Fibroblast of lung (primary cell): ENCODE measurements around the gene THAP5. TPM values are rescaled to one million over a fixed set of nuclear protein-coding genes. Genes with fewer than 3 reads are reported as not detected.
"Not testable (repeated sequence)": the region's sequence is repeated elsewhere in the genome, so short reads cannot be mapped to it uniquely, and the experiment has no call there.

Experiments used
- DNase-seq, 2 donors: peaks; one replicate each; pipeline versions ENCODE4 v3.0.0 to v3.0.0-alpha.2; 2010; ENCODE audit warnings: low read depth in 2 of 2
- H2AFZ ChIP-seq: 2 replicates; pipeline ENCODE4 v1.5.1; 2012; ENCODE audit warnings: low read length, control low read depth, inconsistent platforms
- H3K27ac ChIP-seq: 2 replicates; pipeline ENCODE4 v1.5.1; 2011; ENCODE audit warnings: low read length, control low read depth; ENCODE audit not compliant: insufficient read depth
- H3K27me3 ChIP-seq: 2 replicates; pipeline ENCODE4 v1.5.1; 2011; ENCODE audit warnings: mild to moderate bottlenecking, low read length; ENCODE audit not compliant: control insufficient read depth, insufficient read depth
- H3K36me3 ChIP-seq: 2 replicates; pipeline ENCODE4 v1.5.1; 2011; ENCODE audit warnings: low read length; ENCODE audit not compliant: control insufficient read depth, insufficient read depth
- H3K4me1 ChIP-seq: 2 replicates; pipeline ENCODE4 v1.5.1; 2011; ENCODE audit warnings: low read length; ENCODE audit not compliant: control insufficient read depth, insufficient read depth; ENCODE audit errors: extremely low read depth
- H3K4me2 ChIP-seq: 2 replicates; pipeline ENCODE4 v1.5.1; 2011; ENCODE audit warnings: low read length, control low read depth; ENCODE audit not compliant: insufficient read depth; ENCODE audit errors: extremely low read depth
- H3K4me3 ChIP-seq, 4 experiments: fragments of 200-600 bp in 1 of 4; sonication (generic) in 1 of 4; replicated peaks in 1 of 4; 2 replicates each; pipeline ENCODE4 v1.5.1; 2011 to 2016; ENCODE audit warnings: low read length in 4 of 4, low read depth in 3 of 4, mild to moderate bottlenecking in 3 of 4, control low read depth in 2 of 4, inconsistent platforms in 1 of 4, mixed read lengths in 1 of 4; ENCODE audit not compliant: insufficient read depth in 1 of 4; ENCODE audit errors: control extremely low read depth in 1 of 4
- H3K79me2 ChIP-seq: 2 replicates; pipeline ENCODE4 v1.5.1; 2012; ENCODE audit warnings: mild to moderate bottlenecking, low read length, inconsistent platforms; ENCODE audit not compliant: control insufficient read depth, insufficient read depth
- H3K9ac ChIP-seq: 2 replicates; pipeline ENCODE4 v1.5.1; 2011; ENCODE audit warnings: mild to moderate bottlenecking, low read length, control low read depth; ENCODE audit not compliant: insufficient read depth
- H3K9me3 ChIP-seq: 2 replicates; pipeline ENCODE4 v1.5.1; 2012; ENCODE audit warnings: low read depth, low read length; ENCODE audit not compliant: control insufficient read depth, insufficient read depth
- H4K20me1 ChIP-seq: 2 replicates; pipeline ENCODE4 v1.5.1; 2011; ENCODE audit warnings: low read length; ENCODE audit not compliant: control insufficient read depth, insufficient read depth; ENCODE audit errors: extremely low read depth
- CTCF ChIP-seq, 2 donors: IDR thresholded peaks in 1 of 2; conservative IDR thresholded peaks in 1 of 2; 1 replicate in 1 of 2; 2 replicates in 1 of 2; pipeline ENCODE4 v1.5.1; 2011 to 2012; ENCODE audit warnings: low read length in 2 of 2, control low read depth in 1 of 2, inconsistent platforms in 1 of 2, low read depth in 1 of 2, mild to moderate bottlenecking in 1 of 2
- EZH2 ChIP-seq: IDR thresholded peaks from 2 replicates; pipeline ENCODE4 v1.5.1; 2012; ENCODE audit warnings: low read length, control low read depth, mild to moderate bottlenecking; ENCODE audit errors: missing control alignments
- polyA plus RNA-seq, 2 donors: library from polyadenylated mRNA; depleted of rRNA in 1 of 2; stranded (reverse) in 1 of 2; unstranded in 1 of 2; fragments of >200 nt; gene quantifications; 2 replicates each; pipeline ENCODE4 v1.2.1, GENCODE V29; 2011 to 2012; ENCODE audit warnings: missing spikeins in 1 of 2
- total RNA-seq: library from RNA; depleted of rRNA; stranded (reverse); fragments of >200 nt; gene quantifications from 2 replicates; pipeline ENCODE4 v1.2.1, GENCODE V29; 2014

Gene THAP5
- total and polyA plus RNA-seq, 2 donors (not counting 1 experiment from before 2014, with no cell fraction given): 18.4 to 24.1 TPM

DNA sequence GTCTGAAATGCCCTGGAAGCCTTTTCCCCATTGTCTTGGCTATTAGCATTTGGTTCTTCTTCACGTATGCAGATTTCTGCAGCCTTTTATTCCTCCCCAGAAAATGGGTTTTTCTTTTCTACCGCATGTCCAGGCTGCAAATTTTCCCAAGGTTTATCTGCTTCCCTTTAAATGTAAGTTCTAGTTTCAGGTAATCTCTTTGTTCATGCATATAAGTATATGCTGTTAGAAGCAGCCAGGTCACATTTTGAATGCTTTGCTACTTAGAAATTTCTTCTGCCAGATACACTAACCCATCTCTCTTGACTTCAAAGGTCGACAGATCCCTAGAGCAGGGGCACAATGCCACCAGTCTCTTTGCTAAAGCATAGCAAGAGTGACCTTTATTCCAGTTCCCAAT is 12.3 kb downstream of the THAP5 start:
- Histone ChIP-seq H3K36me3 (no peaks in the 10 kb centered on the region), H3K4me2 (no peak overlapping the region), H3K9me3 (no peaks in the 10 kb centered on the region), H3K27me3 (no peaks in the 10 kb centered on the region), H2AFZ (no peak overlapping the region), H3K79me2 (no peaks in the 10 kb centered on the region), H3K4me1 (no peaks in the 10 kb centered on the region), H4K20me1 (no peaks in the 10 kb centered on the region), H3K9ac (no peak overlapping the region), H3K4me3 (no peak overlapping the region), H3K27ac (no peak overlapping the region)
- no peak for DNase-seq
- no peak for TF ChIP-seq CTCF (conservative IDR thresholded peaks at IDR 0.05 in 1 of 2, IDR thresholded peaks at IDR 0.05 in 1 of 2; ENCODE audit: low read depth in 1 of 2, low read length in 2 of 2)
- no peak for TF ChIP-seq EZH2

DNA sequence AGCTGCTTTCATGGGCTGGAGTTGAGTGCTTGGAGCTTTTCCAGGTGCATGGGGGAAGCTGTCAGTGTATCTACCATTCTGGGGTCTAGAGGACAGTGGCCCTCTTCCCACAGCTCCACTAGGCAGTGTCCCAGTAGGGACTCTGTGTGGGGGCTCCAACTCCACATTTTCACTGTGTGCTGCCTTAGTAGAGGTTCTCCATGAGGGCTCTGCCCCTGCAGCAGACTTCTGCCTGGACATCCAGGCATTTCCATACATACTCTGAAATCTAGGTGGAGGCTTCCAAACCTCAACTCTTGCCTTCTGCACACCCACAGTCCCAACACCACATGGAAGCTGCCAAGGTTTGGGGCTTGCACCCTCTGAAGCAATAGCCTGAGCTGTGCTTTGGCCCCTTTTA is 12.8 kb downstream of the THAP5 start:
- H3K27ac ChIP-seq, H3K9me3 ChIP-seq, DNase-seq, H3K4me2 ChIP-seq, H3K4me1 ChIP-seq, H4K20me1 ChIP-seq, H3K27me3 ChIP-seq, H3K9ac ChIP-seq, H2AFZ ChIP-seq, H3K4me3 ChIP-seq, H3K79me2 ChIP-seq, H3K36me3 ChIP-seq: not testable (repeated sequence)

GRCh38 chr7:108548141-108548896 is 21.2 kb downstream of the THAP5 start:
- H3K27me3 ChIP-seq, H4K20me1 ChIP-seq, H3K9ac ChIP-seq, H3K79me2 ChIP-seq, H3K4me2 ChIP-seq, H3K36me3 ChIP-seq, H3K9me3 ChIP-seq, H3K27ac ChIP-seq, H2AFZ ChIP-seq, H3K4me3 ChIP-seq, H3K4me1 ChIP-seq, DNase-seq: not testable (repeated sequence)

- Histone ChIP-seq H3K36me3 (no peaks in the 10 kb centered on the region), H3K9me3 (no peaks in the 10 kb centered on the region), H3K4me2 (no peak overlapping the region), H3K4me1 (no peaks in the 10 kb centered on the region), H3K9ac (no peak overlapping the region), H2AFZ (no peak overlapping the region), H3K79me2 (no peaks in the 10 kb centered on the region), H3K4me3 (no peak overlapping the region), H3K27ac (no peak overlapping the region), H4K20me1 (no peaks in the 10 kb centered on the region), H3K27me3 (no peaks in the 10 kb centered on the region)
- TF ChIP-seq CTCF (conservative IDR thresholded peaks at IDR 0.05 in 1 of 2, IDR thresholded peaks at IDR 0.05 in 1 of 2; ENCODE audit: low read depth in 1 of 2, low read length in 2 of 2) (no peak), EZH2 (no peak)
- no peak for DNase-seq
Measured at GRCh38 chr7:108541478-108541877, 28.0 kb downstream of the THAP5 start.

DNA sequence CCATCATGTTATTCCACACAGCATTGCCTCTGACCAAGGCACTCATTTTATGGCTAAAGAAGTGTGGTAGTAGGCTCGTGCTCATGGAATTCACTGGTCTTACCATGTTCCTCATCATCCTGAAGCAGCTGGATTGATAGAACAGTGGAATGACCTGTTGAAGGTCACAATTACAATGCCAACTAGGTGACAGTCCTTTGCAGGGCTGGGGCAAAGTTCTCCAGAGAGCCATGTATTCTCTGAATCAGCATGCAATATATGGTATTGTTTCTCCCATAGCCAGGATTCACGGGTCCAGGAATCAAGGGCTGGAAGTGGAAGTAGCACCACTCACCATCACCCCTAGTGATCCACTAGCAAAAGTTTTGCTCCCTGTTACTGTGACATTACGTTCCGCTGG is 30.8 kb downstream of the THAP5 start:
- not testable (repeated sequence) for H4K20me1 ChIP-seq, H3K79me2 ChIP-seq, DNase-seq, H3K4me3 ChIP-seq, H3K36me3 ChIP-seq, H3K9me3 ChIP-seq, H3K4me1 ChIP-seq, H2AFZ ChIP-seq, H3K4me2 ChIP-seq, H3K9ac ChIP-seq, H3K27me3 ChIP-seq, H3K27ac ChIP-seq
